HS-5 (cell line): ENCODE results near the gene C10orf62.
"Not testable (repeated sequence)": the region's sequence is repeated elsewhere in the genome, so short reads cannot be mapped to it uniquely, and the experiment has no call there.

Experiments
- DNase-seq: peaks from one replicate; pipeline ENCODE4 v3.0.0-alpha.2; 2012; ENCODE audit warnings: low read depth

The C10orf62 gene

DNA sequence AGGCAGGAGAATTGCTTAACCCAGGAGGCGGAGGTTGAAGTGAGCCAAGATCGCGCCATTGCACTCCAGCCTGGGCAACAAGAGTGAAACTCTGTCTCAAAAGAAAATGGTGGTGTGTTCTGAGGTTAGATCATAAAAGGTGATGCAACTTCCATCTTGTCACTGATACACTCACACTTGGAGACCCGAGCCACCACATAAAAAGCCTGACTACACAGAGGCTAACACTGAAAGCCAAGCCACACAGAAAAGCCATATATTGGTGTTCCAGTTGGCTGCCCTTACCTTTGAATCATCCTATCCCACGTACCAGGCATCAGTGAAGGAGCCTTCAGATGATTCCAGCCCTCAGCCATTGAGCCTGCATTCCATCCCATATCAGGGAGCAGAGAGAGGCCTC, 39.8 kb downstream of the C10orf62 start:
- DNase-seq: no peak

DNA sequence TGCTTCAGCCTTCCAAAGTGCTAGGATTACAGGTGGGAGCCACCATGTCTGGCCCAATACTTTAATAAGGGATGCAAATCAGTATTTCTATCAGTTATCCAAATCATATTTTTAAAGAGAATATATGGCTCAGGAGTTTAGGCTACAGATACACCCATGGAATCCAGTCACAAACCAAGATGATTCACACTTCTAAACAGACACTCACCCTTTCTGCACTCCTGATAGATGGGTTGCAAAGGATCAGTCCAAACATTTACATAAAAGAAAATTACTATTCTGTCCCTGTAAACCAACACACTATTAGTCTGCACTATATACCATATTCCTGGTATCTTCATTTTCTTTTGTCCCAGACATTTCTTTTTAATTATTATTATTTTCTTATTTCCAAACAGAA, 41.6 kb downstream of the C10orf62 start:
- DNase-seq: no peak

DNA sequence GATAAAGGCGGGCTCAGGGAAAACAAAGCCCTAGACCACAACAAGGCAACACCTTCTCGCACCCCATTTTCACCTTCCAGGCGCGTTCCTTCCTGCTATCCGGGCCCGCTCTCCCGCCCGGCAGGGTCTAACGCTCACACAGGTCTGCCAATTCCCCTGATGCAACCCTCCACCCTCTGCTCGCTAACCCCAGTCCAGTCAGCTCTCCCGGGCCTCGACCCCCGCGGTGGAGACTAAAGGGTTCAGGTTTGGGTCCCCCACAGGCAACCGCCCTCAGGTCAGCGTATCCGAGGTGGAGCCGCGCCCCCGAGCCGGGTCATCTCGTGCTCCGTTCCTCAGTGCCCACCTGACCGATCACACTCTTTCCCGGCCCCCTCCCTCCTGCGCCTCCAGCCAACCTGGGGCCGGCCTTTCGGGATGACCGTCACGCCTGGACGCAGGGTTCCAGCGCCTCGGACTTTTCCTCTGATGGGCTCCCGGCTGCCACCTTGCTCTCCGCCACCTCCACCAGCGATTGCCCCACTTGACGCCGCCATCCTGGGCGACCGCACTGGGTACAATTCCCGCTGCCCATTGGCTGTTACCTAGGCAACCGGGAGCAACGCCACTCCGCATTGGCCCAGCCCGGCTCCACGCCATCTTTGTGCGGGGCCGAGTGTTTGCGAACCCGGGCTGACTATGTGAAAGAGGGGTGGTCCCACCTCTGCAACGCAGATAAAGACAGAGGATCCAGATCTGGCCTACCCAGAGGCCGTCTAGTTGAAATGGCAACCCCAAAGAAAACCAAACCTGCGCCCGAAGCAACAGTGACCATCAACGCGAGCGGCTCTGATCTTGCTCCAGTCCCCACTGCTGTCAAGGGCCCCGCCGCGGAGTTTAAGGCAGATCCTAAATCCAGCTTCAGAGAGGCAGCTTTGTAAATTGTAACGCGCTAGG, 43.7 kb downstream of the C10orf62 start, which contains the start of gene MORN4:
Gene MORN4, minus strand, starts transcription at position 552 of the 936 bp plus-strand sequence. CDS start 13,847 bp downstream, outside the sequence.
- peak; percentile 62 for DNase-seq

DNA sequence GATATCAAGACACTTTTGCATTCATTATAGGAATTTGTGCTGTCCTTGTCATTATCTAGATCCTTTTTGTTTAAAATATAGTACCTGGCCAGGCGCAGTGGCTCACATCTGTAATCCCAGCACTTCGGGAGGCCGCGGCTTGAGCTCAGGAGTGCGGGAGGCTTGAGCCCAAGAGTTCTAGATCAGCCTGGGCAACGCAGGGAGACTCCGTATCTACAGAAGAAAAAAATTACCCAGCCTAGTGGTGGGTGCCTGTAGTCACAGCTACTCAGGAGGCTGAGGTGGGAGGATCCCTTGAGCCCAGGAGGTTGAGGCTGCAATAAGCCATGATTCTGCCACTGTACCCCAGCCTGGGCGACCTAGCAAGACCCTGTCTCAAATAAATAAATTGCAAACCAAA, 44.4 kb downstream of the C10orf62 start:
- DNase-seq: no peak

GRCh38 chr10:97635577-97635976, 46.1 kb downstream of the C10orf62 start:
- no peak for DNase-seq

GRCh38 chr10:97639090-97639489, 49.6 kb downstream of the C10orf62 start:
- not testable (repeated sequence) for DNase-seq

GRCh38 chr10:97640174-97640867, 50.8 kb downstream of the C10orf62 start, which contains the start of gene PI4K2A:
TSS of gene PI4K2A (plus strand) at chr10:97640671. CDS start at chr10:97640743, 72 bp downstream.
- peak; percentile 96 for DNase-seq
